K562 (cell line): ENCODE measurements around the gene PMPCB. TPM values are rescaled to one million over a fixed set of nuclear protein-coding genes. Genes with fewer than 3 reads are reported as not detected.

ENCODE experiments used
- ATF7 ChIP-seq: fragments of 450-650 bp; IDR thresholded peaks from 2 replicates; pipeline ENCODE4 v1.7.1; 2014; ENCODE audit warnings: mild to moderate bottlenecking, moderate library complexity
- CEBPB ChIP-seq: fragments of 450-650 bp; IDR thresholded peaks from 2 replicates; pipeline ENCODE4 v1.6.1; 2016; ENCODE audit warnings: missing genetic modification characterization, missing compliant biosample characterization
- DDX20 ChIP-seq: fragments of 450-650 bp; IDR thresholded peaks from 2 replicates; pipeline ENCODE4 v1.6.1; 2016; ENCODE audit warnings: missing genetic modification characterization, low read depth, mild to moderate bottlenecking, missing compliant biosample characterization, moderate library complexity
- EGR1 ChIP-seq: fragments of 450-650 bp; conservative IDR thresholded peaks from 2 replicates; pipeline ENCODE4 v1.6.1; 2017; ENCODE audit warnings: mild to moderate bottlenecking
- FOXJ2 ChIP-seq: fragments of 200-800 bp; sonication (Bioruptor generic); IDR thresholded peaks from 2 replicates; pipeline ENCODE4 v1.6.1; 2016; ENCODE audit warnings: missing genetic modification characterization, missing compliant biosample characterization
- MED1 ChIP-seq: sonication (generic); formaldehyde crosslinking; IDR thresholded peaks from 2 replicates; pipeline ENCODE4 v1.8.1; 2023; ENCODE audit warnings: missing genetic modification reagents, borderline replicate concordance
- NBN ChIP-seq: fragments of 450-650 bp; IDR thresholded peaks from 2 replicates; pipeline ENCODE4 v1.6.1; 2016; ENCODE audit warnings: low read depth, mild to moderate bottlenecking
- PHF21A ChIP-seq: fragments of 450-650 bp; IDR thresholded peaks from 2 replicates; pipeline ENCODE4 v1.6.1; 2017; ENCODE audit warnings: low read depth, borderline replicate concordance
- SIN3A ChIP-seq, 2 experiments: fragments of 150-350 bp in 1 of 2; IDR thresholded peaks; 2 replicates each; pipeline ENCODE4 v1.6.1; 2011 to 2016; ENCODE audit warnings: borderline replicate concordance in 2 of 2, low read depth in 2 of 2, low read length in 2 of 2, mild to moderate bottlenecking in 2 of 2, moderate library complexity in 2 of 2; ENCODE audit not compliant: control insufficient read depth in 1 of 2
- TCF7L2 ChIP-seq: fragments of 150-350 bp; IDR thresholded peaks from 2 replicates; pipeline ENCODE4 v1.6.1; 2016; ENCODE audit warnings: low read depth, mild to moderate bottlenecking, low read length, moderate library complexity
- ZC3H11A ChIP-seq: IDR thresholded peaks from 2 replicates; pipeline ENCODE4 v1.6.1; 2012; ENCODE audit warnings: low read depth, low read length, improper control_type of control experiment
- ZNF41 ChIP-seq: fragments of 250-450 bp; sonication (Bioruptor Pico); conservative IDR thresholded peaks from 2 replicates; pipeline ENCODE4 v1.4.0; 2020; ENCODE audit warnings: mild to moderate bottlenecking
- ZNF717 ChIP-seq: fragments of 250-450 bp; sonication (Bioruptor Pico); IDR thresholded peaks from 2 replicates; pipeline ENCODE4 v1.5.0; 2021
- ZNF76 ChIP-seq: fragments of 250-450 bp; sonication (Bioruptor Pico); IDR thresholded peaks from 2 replicates; pipeline ENCODE4 v1.4.0; 2020; ENCODE audit warnings: mild to moderate bottlenecking, moderate library complexity, borderline replicate concordance
- polyA plus RNA-seq, 8 experiments: library from polyadenylated mRNA; depleted of rRNA in 4 of 8; stranded (reverse) in 5 of 8; unstranded in 3 of 8; fragments of >200 nt; fragmentation: Nextera tagmentation in 2 of 8; fragmentation: Illumina TruSeq in 1 of 8; extraction: Ambion mirVana in 2 of 8; extraction: Trizol in 1 of 8; gene quantifications; 2 replicates each; pipeline versions ENCODE4 v1.2.1 to v1.2.3, GENCODE V29; 2011 to 2014; ENCODE audit warnings: inconsistent platforms in 1 of 8, missing spikeins in 1 of 8
- total RNA-seq, 7 experiments: library from RNA; depleted of rRNA in 6 of 7; stranded (reverse); fragments of >200 nt in 6 of 7; fragmentation: Illumina TruSeq in 2 of 7; extraction: Trizol in 2 of 7; gene quantifications; 2 replicates each; pipeline versions ENCODE4 v1.2.1 to v1.2.3, GENCODE V29; 2011 to 2021; ENCODE audit warnings: low replicate concordance in 1 of 7
- TF ChIP-seq, protein P1 (sequence below): fragments of 250-450 bp; sonication (Bioruptor Pico); IDR thresholded peaks from 2 replicates; pipeline ENCODE4 v1.4.0; 2020; ENCODE audit warnings: mild to moderate bottlenecking
- TF ChIP-seq, protein P2 (sequence below): fragments of 450-650 bp; IDR thresholded peaks from 2 replicates; pipeline ENCODE4 v1.6.1; 2016; ENCODE audit warnings: low read depth, mild to moderate bottlenecking, moderate library complexity
- TF ChIP-seq, protein P3 (sequence below): fragments of 450-650 bp; IDR thresholded peaks from 2 replicates; pipeline ENCODE4 v1.6.1; 2016; ENCODE audit warnings: antibody characterized with exemption
- TF ChIP-seq, protein P4 (sequence below): fragments of 200-400 bp; formaldehyde crosslinking; IDR thresholded peaks from 2 replicates; pipeline ENCODE4 v1.6.1; 2017; ENCODE audit warnings: mild to moderate bottlenecking, low read depth, low read length, moderate library complexity
- TF ChIP-seq, protein P5 (sequence below): fragments of 150-350 bp; IDR thresholded peaks from 2 replicates; pipeline ENCODE4 v1.6.1; 2014; ENCODE audit warnings: low read depth, mild to moderate bottlenecking, low read length, borderline replicate concordance

PMPCB gene
- total and polyA plus RNA-seq, 9 of the 15 experiments (the other 6 are each of a cell fraction or from before 2014, with no cell fraction given), result 61.2 to 209 (median 105) TPM

DNA sequence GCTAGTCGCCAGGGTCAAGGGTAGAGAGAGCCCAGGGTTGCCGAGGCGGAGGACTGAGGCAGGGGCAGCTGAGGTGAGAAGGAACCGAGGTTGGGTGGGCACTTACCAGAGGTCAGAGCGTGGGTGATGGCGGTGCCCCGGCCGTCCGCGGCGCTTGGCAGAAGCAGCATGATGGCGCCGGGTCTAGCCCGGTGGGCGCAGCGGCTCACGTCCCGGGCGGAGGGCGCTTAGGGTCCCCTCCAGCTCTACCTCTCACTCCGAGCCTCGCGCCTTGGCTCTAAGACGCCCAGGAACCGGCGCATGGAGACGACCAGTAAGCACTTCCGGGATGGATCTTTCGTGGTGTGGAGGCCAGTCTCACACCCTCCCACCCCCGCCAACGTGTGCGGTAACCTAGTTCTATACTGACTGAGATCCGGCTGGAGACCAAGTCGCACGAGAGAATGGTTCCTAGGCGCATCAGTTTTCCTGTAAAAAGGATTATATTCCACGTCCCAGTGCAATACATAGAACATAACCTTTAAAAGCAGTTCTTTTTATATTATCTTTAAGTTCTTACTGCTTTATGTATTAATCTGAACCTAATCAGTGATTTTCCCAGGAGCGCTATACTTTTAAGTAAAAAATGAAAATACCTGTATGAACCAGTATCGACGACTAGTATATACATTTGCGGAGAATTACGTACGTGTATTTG, 47.4 kb downstream of the PMPCB start, which contains the start of gene DNAJC2 (continued):
- TF ChIP-seq PHF21A (no peak), ZNF76 (CRISPR knock-in tag) (0 out of 2 replicates have a peak, but pooled peaks have one; percentile 68), ATF7 (peak; percentile 89), CEBPB (tag) (no peak), EGR1 (peak; percentile 97), FOXJ2 (tag) (no peak), ZNF717 (CRISPR knock-in tag) (no peak), DDX20 (tag) (no peak), SIN3A (IDR thresholded peaks at IDR 0.05; ENCODE audit: borderline replicate concordance in 2 of 2, control insufficient read depth in 1 of 2, low read depth in 2 of 2, low read length in 2 of 2) (peak; percentile 98), NBN (no peak), TCF7L2 (no peak), MED1 (CRISPR knock-in tag) (no peak), ZNF41 (no peak), ZC3H11A (no peak)
- TF ChIP-seq, protein P1, sequence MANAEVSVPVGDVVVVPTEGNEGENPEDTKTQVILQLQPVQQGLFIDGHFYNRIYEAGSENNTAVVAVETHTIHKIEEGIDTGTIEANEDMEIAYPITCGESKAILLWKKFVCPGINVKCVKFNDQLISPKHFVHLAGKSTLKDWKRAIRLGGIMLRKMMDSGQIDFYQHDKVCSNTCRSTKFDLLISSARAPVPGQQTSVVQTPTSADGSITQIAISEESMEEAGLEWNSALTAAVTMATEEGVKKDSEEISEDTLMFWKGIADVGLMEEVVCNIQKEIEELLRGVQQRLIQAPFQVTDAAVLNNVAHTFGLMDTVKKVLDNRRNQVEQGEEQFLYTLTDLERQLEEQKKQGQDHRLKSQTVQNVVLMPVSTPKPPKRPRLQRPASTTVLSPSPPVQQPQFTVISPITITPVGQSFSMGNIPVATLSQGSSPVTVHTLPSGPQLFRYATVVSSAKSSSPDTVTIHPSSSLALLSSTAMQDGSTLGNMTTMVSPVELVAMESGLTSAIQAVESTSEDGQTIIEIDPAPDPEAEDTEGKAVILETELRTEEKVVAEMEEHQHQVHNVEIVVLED, result peak; percentile 73
- TF ChIP-seq, protein P2, sequence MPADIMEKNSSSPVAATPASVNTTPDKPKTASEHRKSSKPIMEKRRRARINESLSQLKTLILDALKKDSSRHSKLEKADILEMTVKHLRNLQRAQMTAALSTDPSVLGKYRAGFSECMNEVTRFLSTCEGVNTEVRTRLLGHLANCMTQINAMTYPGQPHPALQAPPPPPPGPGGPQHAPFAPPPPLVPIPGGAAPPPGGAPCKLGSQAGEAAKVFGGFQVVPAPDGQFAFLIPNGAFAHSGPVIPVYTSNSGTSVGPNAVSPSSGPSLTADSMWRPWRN, result no peak
- TF ChIP-seq, protein P3, sequence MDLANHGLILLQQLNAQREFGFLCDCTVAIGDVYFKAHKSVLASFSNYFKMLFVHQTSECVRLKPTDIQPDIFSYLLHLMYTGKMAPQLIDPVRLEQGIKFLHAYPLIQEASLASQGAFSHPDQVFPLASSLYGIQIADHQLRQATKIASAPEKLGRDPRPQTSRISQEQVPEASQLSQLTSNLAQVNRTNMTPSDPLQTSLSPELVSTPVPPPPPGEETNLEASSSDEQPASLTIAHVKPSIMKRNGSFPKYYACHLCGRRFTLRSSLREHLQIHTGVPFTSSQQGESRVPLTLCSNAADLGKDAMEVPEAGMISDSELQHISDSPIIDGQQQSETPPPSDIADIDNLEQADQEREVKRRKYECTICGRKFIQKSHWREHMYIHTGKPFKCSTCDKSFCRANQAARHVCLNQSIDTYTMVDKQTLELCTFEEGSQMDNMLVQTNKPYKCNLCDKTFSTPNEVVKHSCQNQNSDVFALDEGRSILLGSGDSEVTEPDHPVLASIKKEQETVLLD, result 0 out of 2 replicates have a peak, but pooled peaks have one; percentile 40
- TF ChIP-seq, protein P4, sequence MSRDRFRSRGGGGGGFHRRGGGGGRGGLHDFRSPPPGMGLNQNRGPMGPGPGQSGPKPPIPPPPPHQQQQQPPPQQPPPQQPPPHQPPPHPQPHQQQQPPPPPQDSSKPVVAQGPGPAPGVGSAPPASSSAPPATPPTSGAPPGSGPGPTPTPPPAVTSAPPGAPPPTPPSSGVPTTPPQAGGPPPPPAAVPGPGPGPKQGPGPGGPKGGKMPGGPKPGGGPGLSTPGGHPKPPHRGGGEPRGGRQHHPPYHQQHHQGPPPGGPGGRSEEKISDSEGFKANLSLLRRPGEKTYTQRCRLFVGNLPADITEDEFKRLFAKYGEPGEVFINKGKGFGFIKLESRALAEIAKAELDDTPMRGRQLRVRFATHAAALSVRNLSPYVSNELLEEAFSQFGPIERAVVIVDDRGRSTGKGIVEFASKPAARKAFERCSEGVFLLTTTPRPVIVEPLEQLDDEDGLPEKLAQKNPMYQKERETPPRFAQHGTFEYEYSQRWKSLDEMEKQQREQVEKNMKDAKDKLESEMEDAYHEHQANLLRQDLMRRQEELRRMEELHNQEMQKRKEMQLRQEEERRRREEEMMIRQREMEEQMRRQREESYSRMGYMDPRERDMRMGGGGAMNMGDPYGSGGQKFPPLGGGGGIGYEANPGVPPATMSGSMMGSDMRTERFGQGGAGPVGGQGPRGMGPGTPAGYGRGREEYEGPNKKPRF, result no peak
- TF ChIP-seq, protein P5, sequence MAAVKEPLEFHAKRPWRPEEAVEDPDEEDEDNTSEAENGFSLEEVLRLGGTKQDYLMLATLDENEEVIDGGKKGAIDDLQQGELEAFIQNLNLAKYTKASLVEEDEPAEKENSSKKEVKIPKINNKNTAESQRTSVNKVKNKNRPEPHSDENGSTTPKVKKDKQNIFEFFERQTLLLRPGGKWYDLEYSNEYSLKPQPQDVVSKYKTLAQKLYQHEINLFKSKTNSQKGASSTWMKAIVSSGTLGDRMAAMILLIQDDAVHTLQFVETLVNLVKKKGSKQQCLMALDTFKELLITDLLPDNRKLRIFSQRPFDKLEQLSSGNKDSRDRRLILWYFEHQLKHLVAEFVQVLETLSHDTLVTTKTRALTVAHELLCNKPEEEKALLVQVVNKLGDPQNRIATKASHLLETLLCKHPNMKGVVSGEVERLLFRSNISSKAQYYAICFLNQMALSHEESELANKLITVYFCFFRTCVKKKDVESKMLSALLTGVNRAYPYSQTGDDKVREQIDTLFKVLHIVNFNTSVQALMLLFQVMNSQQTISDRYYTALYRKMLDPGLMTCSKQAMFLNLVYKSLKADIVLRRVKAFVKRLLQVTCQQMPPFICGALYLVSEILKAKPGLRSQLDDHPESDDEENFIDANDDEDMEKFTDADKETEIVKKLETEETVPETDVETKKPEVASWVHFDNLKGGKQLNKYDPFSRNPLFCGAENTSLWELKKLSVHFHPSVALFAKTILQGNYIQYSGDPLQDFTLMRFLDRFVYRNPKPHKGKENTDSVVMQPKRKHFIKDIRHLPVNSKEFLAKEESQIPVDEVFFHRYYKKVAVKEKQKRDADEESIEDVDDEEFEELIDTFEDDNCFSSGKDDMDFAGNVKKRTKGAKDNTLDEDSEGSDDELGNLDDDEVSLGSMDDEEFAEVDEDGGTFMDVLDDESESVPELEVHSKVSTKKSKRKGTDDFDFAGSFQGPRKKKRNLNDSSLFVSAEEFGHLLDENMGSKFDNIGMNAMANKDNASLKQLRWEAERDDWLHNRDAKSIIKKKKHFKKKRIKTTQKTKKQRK, result no peak
